Stimulated activated CD4-positive, alpha-beta T cell treated with anti-CD3 and anti-CD28 coated beads, Interleukin-1b, Interleukin-23, amount 100 ng/mL, for 24 hours (primary cell): ENCODE results near the gene ARHGAP15.
A peak's percentile ranks its signal among the peaks of the same experiment; 100 is the strongest.

Source experiments
- DNase-seq, 4 experiments: peaks; one replicate each; pipeline ENCODE4 v3.0.0-alpha.2; 2020; ENCODE audit warnings: low read depth in 4 of 4, low spot score in 1 of 4

ARHGAP15 gene

DNA sequence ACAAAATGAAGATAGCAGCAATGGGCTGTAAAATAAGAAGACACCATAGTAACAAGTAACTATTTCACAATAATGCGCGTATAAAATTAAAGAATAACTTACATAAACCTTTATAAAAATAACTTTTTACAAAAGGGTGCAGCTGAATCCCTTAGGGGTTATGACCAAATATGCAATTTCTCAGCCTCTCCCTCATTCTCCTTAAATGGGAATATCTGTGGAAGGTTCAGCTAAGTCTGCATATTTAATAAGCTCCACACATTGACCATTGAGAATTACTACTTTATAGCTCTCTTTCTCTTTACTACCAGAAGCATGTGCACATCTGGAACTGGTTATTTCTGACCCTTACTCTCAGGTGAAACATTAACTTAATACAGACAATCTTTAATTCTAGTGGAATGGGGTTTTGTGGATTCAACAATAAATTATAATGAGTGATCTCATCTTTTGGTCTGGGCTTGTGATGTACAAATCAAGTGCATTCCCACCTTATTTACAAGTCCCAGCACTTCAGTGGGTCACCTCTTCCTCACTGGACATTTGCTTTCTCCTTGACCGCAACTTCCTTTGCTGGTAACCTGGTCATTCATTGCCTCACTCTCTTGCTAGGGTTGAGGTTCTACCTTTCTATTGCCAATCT is 15.7 kb downstream of the ARHGAP15 start:
- DNase-seq, result no peak

DNA sequence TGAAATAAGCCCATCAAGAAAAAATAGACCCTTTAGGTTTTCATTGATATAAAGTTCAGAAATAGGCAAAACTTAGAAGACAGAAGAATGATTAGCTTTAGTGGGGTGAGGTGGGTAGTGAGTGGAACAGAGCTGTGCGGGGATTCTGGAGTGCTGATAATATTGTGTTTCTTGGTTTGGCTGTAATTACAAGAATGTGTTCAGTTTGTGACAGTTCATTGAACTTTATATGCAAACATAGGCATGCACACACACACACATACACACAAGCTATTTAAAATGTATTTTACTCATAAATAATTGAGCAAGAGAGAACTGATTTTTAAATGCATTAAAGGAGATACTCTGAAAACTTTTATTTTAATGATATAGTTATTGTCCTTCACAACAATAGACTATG is 17.1 kb downstream of the ARHGAP15 start:
- DNase-seq, result no peak

DNA sequence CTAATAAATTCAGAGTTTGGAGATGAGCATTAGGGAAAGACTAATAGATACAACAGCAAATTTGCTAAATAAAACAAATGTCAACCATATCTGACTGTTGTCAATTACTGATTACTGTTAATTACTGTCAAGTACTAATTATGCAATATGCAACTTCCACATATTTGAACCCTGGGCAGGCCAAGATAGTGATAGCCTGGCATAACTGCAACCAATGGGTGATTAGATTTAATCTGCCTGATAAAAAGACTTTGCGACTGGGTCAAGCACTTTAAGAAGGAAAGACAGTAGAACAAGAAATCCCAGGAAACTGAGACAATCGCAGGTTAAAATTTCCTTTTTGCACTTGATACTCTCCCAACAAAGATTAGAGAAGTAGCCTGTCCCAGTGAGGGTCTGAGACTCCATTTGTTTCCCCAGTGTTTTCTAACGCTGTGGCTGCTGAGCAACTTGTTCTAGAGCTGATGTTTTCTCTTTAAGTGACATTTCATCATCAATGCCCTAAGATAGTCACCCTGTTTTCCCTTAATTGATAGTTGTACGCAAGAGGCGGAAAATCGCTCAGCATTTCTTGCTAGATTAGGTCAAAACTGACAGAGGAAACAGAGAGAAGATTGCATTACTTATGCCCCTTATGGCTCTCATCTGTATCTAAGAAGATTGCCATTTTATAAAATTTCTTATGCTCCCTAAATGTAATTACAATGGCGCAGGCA is 17.8 kb downstream of the ARHGAP15 start:
- no peak for DNase-seq

DNA sequence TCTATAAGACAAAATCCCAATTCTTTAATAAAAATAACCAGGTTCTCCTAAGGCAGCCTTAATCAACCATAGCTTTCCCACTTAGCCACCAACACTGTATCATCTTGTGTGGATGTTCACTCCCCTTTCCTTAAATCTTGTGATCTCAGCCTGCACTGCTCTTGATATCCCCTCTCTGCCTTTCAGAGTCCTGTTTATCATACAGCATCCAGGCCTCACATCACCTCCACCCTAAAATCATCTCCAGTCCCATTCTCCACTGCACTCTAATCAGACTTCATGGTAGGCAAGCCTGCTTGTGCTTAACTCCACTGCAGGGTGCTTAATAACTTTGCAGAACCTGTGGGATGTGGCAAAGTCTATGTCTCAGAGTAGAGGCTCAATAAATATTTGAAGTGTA is 18.8 kb downstream of the ARHGAP15 start:
- no peak for DNase-seq

GRCh38 chr2:143148757-143149156 is 19.5 kb downstream of the ARHGAP15 start:
- no peak for DNase-seq

- no peak for DNase-seq
Measured at GRCh38 chr2:143150287-143150686, 21.1 kb downstream of the ARHGAP15 start.

DNA sequence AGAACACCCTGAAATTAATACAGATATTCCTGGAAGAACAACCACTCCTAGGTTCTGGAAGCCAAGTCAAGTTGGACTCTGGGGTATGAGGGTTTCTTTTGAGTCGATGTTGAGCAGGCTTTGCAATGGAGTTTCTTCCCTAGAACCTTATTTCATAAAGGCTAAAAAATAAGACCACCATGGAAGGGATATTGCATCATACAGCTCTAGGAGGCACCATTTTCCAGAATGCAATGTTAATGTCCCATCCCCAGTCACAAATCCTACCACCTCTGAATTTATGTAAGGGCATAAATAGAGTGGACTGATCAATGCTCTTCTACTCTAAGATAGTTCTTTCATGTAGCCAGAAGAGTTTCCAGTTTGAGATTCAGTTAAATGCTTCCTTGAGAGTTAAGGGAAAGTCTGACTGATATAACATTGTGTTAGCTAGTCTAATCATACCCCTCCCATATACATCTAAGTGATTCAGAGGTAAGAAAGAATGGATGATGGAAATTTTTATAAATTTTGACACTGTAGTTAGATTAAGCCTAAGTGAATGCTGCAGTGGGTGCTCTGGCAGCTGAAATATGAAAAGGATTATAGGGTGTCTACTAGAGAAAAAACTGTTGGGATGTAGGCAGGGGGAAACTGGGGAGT is 22.0 kb downstream of the ARHGAP15 start:
- no peak for DNase-seq

DNA sequence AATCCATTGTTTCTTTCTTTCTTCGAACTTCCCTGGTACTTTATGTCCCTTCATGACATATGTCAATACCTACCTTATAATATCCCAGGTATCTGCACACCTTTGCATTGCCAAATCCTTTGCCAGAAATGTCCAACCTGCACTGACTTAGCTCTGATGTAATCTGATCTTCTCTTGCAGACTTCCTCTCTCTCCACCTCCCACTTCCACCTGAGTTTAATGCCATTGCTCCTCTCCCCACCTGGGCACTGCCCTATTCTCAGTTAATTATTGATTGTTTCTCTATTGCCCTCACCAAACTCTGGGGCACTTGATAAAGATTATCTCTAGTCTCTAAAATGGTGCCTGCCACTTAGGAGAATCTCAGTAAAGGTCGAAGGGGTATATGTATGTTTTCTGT is 23.0 kb downstream of the ARHGAP15 start:
- no peak for DNase-seq

- no peak for DNase-seq
Measured at GRCh38 chr2:143152637-143153036, 23.4 kb downstream of the ARHGAP15 start.

GRCh38 chr2:143155661-143156060 is 26.4 kb downstream of the ARHGAP15 start:
- DNase-seq, result no peak

DNA sequence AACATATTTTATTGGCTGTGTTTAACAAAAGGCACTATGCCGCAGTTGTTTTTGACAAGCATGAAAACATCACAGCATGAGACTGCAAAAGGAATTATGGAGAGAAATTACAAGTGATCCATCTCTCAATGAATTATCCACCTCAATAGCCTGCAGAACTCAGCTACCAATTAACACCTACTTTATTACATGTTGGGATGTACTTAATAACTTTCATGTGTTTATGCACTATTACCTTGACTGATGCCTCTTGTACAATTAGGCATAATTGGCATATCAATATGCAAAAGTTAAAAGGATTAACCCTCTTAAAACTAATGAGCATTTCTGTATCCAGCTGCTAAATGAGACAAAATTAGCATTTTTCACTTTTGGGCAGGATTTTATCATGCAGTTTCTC is 27.8 kb downstream of the ARHGAP15 start:
- no peak for DNase-seq

GRCh38 chr2:143157418-143157817 is 28.2 kb downstream of the ARHGAP15 start:
- no peak for DNase-seq

DNA sequence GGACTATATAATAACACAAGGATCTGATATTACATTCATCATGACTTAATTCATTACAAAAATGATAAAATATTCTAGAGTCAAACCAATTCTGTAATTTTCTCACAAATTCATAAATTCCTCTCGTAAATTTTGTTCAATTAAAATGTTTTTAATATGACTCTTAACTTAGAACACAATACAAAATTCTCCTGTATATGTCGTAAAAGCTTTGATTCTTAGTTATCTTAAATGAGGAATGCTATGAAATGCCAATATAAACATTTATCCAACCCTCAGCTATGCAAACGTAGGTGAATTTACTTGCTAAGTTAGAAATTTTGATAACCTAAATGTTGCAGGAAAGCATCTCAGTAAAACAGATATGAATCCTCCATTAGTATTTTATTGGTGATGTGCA is 28.9 kb downstream of the ARHGAP15 start:
- no peak for DNase-seq

GRCh38 chr2:143158551-143159485 is 29.6 kb downstream of the ARHGAP15 start:
- DNase-seq, result no peak

DNA sequence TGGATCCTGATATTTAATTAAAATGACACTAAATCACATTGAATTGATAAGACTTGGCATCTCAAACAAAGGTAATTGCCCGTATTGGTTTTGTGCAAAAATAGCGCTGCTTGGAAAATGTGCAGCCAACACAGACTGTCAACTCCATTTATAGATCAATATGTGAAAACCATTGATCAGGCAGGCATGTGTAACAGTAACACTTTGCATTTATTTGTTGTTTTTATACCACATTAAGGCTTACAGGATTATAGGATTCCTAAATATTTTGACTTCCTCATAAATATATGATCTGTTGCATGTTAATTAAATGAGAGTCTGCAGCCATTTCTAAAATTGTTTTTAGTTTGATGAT is 30.2 kb downstream of the ARHGAP15 start:
- DNase-seq, result no peak

GRCh38 chr2:143160732-143161707 is 31.8 kb downstream of the ARHGAP15 start:
- DNase-seq, result no peak

GRCh38 chr2:143162123-143162837 is 33.1 kb downstream of the ARHGAP15 start:
- DNase-seq, result peak in 3 of 4 experiments; percentile 13 to 29 (median 24)

GRCh38 chr2:143162997-143163396 is 33.8 kb downstream of the ARHGAP15 start:
- no peak for DNase-seq

DNA sequence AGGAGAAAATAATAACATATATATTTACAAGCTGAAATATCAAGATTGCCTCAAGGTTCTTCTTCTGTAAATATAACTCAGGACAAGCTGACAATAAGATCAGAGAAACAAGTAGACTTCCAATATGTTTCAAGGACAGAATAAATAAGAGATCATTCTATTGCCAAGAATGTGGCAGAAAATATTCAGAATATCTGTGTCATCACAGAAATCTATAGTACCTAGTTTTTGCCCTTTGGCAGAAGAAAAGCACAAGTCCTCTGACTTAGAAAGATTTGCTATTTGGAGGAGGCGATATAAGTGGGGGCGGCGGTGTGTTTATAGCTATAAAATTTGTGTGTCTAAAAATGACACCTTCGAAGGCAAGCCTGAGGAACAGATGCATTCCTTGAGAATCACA is 34.3 kb downstream of the ARHGAP15 start:
- DNase-seq, result no peak

GRCh38 chr2:143165291-143165690 is 36.1 kb downstream of the ARHGAP15 start:
- DNase-seq, result no peak
